ENCODE data around the gene SNX17. TPM values are rescaled to one million over a fixed set of nuclear protein-coding genes. Genes with fewer than 3 reads are reported as not detected.

The SNX17 gene
- total and polyA plus RNA-seq, 2 of the 13 experiments (the other 11 are each of a cell fraction or from before 2014, with no cell fraction given) = 75.0 to 109 TPM

DNA sequence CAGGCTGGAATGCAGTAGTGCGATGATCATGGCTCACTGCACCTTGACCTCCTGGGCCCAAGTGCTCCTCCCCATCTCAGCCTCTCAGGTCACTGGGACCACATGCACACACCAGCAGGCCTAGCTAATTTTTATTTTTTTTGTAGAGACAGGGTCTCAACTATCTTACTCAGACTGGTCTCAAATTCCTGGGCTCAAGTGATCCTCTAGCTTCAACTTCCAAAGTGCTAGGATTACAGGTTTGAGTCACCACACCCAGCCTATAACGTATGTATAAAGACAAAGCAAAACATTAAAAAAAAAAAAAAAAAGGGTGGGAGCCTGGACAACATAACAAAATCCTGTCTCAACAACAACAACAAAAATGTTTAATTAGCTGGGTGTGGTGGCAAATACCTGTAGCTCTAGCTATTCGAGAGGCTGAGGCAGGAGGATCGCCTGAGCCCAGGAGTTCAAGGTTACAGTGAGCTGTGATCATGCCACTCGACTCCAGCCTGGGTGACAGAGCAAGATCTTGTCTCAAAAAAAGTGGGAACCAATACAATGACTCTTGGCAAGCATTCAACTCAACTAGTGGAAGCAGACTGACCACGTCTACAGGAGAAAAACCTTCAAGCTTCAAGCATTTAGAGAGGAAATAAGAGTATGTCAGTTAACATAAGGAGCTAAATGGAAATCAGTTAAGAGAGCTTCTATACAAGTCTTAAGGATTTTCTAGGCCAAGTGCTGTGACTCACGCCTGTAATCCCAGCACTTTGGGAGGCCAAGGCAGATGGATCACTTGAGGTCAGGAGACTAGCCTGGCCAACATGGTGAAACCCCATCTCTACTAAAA lies 16.4 kb upstream of the SNX17 start (continued):
- TF ChIP-seq, protein P1, sequence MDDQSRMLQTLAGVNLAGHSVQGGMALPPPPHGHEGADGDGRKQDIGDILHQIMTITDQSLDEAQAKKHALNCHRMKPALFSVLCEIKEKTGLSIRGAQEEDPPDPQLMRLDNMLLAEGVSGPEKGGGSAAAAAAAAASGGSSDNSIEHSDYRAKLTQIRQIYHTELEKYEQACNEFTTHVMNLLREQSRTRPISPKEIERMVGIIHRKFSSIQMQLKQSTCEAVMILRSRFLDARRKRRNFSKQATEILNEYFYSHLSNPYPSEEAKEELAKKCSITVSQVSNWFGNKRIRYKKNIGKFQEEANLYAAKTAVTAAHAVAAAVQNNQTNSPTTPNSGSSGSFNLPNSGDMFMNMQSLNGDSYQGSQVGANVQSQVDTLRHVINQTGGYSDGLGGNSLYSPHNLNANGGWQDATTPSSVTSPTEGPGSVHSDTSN (CRISPR knock-in tag; IDR thresholded peaks at IDR 0.05; ENCODE audit: borderline replicate concordance) = no peak
- TF ChIP-seq ZNF629 (CRISPR knock-in tag; conservative IDR thresholded peaks at IDR 0.05) = no peak
- TF ChIP-seq SIX4 (CRISPR knock-in tag; IDR thresholded peaks at IDR 0.05) = 0 out of 2 replicates have a peak, but pooled peaks have one; percentile 29
- 0 out of 2 replicates have a peak, but pooled peaks have one; percentile 21 for TF ChIP-seq KDM3A (CRISPR knock-in tag; IDR thresholded peaks at IDR 0.05; ENCODE audit: low read depth)
- TF ChIP-seq, protein P2, sequence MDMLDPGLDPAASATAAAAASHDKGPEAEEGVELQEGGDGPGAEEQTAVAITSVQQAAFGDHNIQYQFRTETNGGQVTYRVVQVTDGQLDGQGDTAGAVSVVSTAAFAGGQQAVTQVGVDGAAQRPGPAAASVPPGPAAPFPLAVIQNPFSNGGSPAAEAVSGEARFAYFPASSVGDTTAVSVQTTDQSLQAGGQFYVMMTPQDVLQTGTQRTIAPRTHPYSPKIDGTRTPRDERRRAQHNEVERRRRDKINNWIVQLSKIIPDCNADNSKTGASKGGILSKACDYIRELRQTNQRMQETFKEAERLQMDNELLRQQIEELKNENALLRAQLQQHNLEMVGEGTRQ (IDR thresholded peaks at IDR 0.05; ENCODE audit: low read depth, low read length) = no peak
- TF ChIP-seq, protein P2 (CRISPR knock-in tag; IDR thresholded peaks at IDR 0.05; ENCODE audit: borderline replicate concordance) = no peak
- TF ChIP-seq, protein P3, sequence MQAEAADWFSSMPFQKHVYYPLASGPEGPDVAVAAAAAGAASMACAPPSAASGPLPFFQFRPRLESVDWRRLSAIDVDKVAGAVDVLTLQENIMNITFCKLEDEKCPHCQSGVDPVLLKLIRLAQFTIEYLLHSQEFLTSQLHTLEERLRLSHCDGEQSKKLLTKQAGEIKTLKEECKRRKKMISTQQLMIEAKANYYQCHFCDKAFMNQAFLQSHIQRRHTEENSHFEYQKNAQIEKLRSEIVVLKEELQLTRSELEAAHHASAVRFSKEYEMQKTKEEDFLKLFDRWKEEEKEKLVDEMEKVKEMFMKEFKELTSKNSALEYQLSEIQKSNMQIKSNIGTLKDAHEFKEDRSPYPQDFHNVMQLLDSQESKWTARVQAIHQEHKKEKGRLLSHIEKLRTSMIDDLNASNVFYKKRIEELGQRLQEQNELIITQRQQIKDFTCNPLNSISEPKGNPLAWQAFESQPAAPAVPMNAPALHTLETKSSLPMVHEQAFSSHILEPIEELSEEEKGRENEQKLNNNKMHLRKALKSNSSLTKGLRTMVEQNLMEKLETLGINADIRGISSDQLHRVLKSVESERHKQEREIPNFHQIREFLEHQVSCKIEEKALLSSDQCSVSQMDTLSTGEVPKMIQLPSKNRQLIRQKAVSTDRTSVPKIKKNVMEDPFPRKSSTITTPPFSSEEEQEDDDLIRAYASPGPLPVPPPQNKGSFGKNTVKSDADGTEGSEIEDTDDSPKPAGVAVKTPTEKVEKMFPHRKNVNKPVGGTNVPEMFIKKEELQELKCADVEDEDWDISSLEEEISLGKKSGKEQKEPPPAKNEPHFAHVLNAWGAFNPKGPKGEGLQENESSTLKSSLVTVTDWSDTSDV (CRISPR knock-in tag; IDR thresholded peaks at IDR 0.05) = no peak
- TF ChIP-seq, protein P4, sequence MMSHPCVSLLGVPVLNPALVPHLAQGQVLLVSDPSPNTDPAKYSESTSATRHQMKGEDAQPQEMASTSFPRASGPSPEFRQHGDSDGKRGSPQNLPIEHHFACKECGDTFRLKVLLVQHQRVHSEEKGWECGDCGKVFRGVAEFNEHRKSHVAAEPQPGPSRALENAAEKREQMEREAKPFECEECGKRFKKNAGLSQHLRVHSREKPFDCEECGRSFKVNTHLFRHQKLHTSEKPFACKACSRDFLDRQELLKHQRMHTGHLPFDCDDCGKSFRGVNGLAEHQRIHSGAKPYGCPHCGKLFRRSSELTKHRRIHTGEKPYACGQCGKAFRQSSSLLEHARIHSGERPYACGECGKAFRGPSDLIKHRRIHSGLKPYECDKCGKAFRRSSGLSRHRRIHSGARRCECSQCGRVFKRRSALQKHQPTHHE (CRISPR knock-in tag; IDR thresholded peaks at IDR 0.05; ENCODE audit: borderline replicate concordance) = no peak
- no peak for TF ChIP-seq PCBP2 (optimal IDR thresholded peaks at IDR 0.05; ENCODE audit: low read depth, low read length, poor library complexity, severe bottlenecking)
- 0 out of 2 replicates have a peak, but pooled peaks have one; percentile 20 for TF ChIP-seq NR2F2 (IDR thresholded peaks at IDR 0.05; ENCODE audit: borderline replicate concordance, low read depth)
- no peak for TF ChIP-seq ZMAT3 (CRISPR knock-in tag; conservative IDR thresholded peaks at IDR 0.05)
- TF ChIP-seq SRSF4 (IDR thresholded peaks at IDR 0.05; ENCODE audit: low read depth, low read length, poor library complexity, severe bottlenecking) = no peak
- no peak for TF ChIP-seq ETV5 (CRISPR knock-in tag; IDR thresholded peaks at IDR 0.05; ENCODE audit: borderline replicate concordance)
- peak; percentile 27; the same call in 1 of the 2 replicates for TF ChIP-seq POGK (CRISPR knock-in tag; conservative IDR thresholded peaks at IDR 0.05)
- TF ChIP-seq SRSF1 (optimal IDR thresholded peaks at IDR 0.05; ENCODE audit: low read depth, low read length) = no peak
- no peak for TF ChIP-seq NRL (CRISPR knock-in tag; IDR thresholded peaks at IDR 0.05; ENCODE audit: borderline replicate concordance)
- no peak for TF ChIP-seq CBX5 (CRISPR knock-in tag; IDR thresholded peaks at IDR 0.05; ENCODE audit: borderline replicate concordance)
- peak; percentile 54 for TF ChIP-seq POGZ (CRISPR knock-in tag; IDR thresholded peaks at IDR 0.05)
- peak; percentile 11; the same call in 1 of the 2 replicates for TF ChIP-seq BCL6 (CRISPR knock-in tag; IDR thresholded peaks at IDR 0.05)

All from HepG2 (cell line).